Activated naive CD4-positive, alpha-beta T cell treated with anti-CD3 and anti-CD28 coated beads for 36 hours (primary cell): Measurements from ENCODE around the gene MTF2. TPM values are rescaled to one million over a fixed set of nuclear protein-coding genes. Genes with fewer than 3 reads are reported as not detected.

Experiments used
- CTCF ChIA-PET: fragments of 350-600 bp; sonication (Branson Sonifier 250); formaldehyde crosslinking; loops from one replicate; lab custom pipeline; 2021; ENCODE audit warnings: antibody characterized with exemption; lab: Charles Lee
- DNase-seq: peaks from one replicate; pipeline ENCODE4 v3.0.0-alpha.2; 2020
- H3K27ac Mint-ChIP-seq: one replicate; pipeline ENCODE4 v1.8.0; 2021; ENCODE audit warnings: mild to moderate bottlenecking, mixed read lengths
- H3K27me3 Mint-ChIP-seq: one replicate; pipeline ENCODE4 v1.8.0; 2021; ENCODE audit warnings: low read depth, mixed read lengths
- H3K36me3 Mint-ChIP-seq: one replicate; pipeline ENCODE4 v1.8.0; 2021; ENCODE audit warnings: low read depth, mixed read lengths
- H3K4me1 Mint-ChIP-seq: one replicate; pipeline ENCODE4 v1.8.0; 2021; ENCODE audit warnings: low read depth, mixed read lengths
- H3K4me3 Mint-ChIP-seq: one replicate; pipeline ENCODE4 v1.8.0; 2021; ENCODE audit warnings: mild to moderate bottlenecking, moderate library complexity, mixed read lengths
- H3K9me3 Mint-ChIP-seq: one replicate; pipeline ENCODE4 v1.8.0; 2021; ENCODE audit warnings: mixed read lengths
- intact Hi-C: fragments of 100-400 bp; cut with micrococcal nuclease; formaldehyde crosslinking; loops from one replicate; pipeline ENCODE4 v1.15.1; 2023
- total RNA-seq, 2 experiments: library from RNA; stranded (reverse); gene quantifications; one replicate each; pipeline ENCODE4 v1.2.3, GENCODE V29; 2021

The MTF2 gene
- total RNA-seq, 2 experiments from 2014 or later, result 51.0 to 56.6 TPM

- no peaks in the 10 kb centered on the region for H3K4me1 Mint-ChIP-seq
- H3K4me3 Mint-ChIP-seq, result no peak overlapping the region
- no peaks in the 10 kb centered on the region for H3K9me3 Mint-ChIP-seq
- CTCF ChIA-PET, result interaction anchor here (1.9 to 2.7 kb wide), 2 partner anchors 10 to 31 kb away, joined by 7 to 14 read pairs; no protein-coding TSS in a partner anchor
- no peak overlapping the region for H3K27ac Mint-ChIP-seq
- H3K36me3 Mint-ChIP-seq, result no peaks in the 10 kb centered on the region
- intact Hi-C loops, result no loop called here
- H3K27me3 Mint-ChIP-seq, result no peaks in the 10 kb centered on the region
- DNase-seq, result no peak
Observed at GRCh38 chr1:93051961-93052360, 27.1 kb upstream of the MTF2 start.

DNA sequence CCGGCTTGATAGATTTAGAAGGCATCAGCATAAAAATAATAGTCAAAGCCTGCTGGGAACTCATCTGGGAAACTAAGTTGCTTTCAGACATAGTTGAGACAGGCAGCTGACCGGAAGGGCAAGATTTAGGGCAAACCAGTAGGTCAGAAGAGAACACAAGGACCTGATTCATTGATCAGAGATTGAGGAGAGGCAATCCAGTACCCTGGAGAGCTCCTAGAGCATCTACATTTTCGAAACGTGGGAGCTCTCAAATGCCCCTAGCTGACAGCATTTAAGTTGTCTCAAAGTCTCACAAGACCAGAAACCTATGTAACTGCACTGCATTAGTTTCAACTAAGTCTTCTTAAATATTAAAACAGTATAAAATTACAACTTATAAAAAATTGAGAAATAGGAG, 22.9 kb upstream of the MTF2 start:
- no peak overlapping the region for H3K27ac Mint-ChIP-seq
- CTCF ChIA-PET, result interaction anchor here (0.5 to 1.5 kb wide), 2 partner anchors 13 to 191 kb away, joined by 3 to 4 read pairs; no protein-coding TSS in a partner anchor
- no peak overlapping the region for H3K4me3 Mint-ChIP-seq
- peak; percentile 43 for DNase-seq
- intact Hi-C loops, result no loop called here
- H3K27me3 Mint-ChIP-seq, result no peaks in the 10 kb centered on the region
- H3K9me3 Mint-ChIP-seq, result no peaks in the 10 kb centered on the region
- H3K36me3 Mint-ChIP-seq, result no peaks in the 10 kb centered on the region
- no peaks in the 10 kb centered on the region for H3K4me1 Mint-ChIP-seq

- H3K9me3 Mint-ChIP-seq, result no peaks in the 10 kb centered on the region
Observed at GRCh38 chr1:93056649-93057048, 22.4 kb upstream of the MTF2 start.

GRCh38 chr1:93061895-93062792, 16.9 kb upstream of the MTF2 start:
- Mint-ChIP-seq H3K4me3 (no peak overlapping the region), H3K4me1 (no peaks in the 10 kb centered on the region), H3K27me3 (no peaks in the 10 kb centered on the region), H3K27ac (no peak overlapping the region), H3K9me3 (no peaks in the 10 kb centered on the region), H3K36me3 (no peaks in the 10 kb centered on the region)
- intact Hi-C loops, result loop anchor here (1.0 to 2.0 kb wide), 4 partner anchors 41 to 203 kb away; partner anchors contain the start of gene DIPK1A
- peak; percentile 67 for DNase-seq
- CTCF ChIA-PET, result interaction anchor here (0.6 to 6.9 kb wide), 27 partner anchors 9 to 313 kb away, joined by 3 to 93 read pairs (median 6); no protein-coding TSS in a partner anchor

More at GRCh38 chr1:93056649-93057048, 22.4 kb upstream of the MTF2 start:
- Mint-ChIP-seq H3K4me3 (no peak overlapping the region), H3K36me3 (no peaks in the 10 kb centered on the region), H3K4me1 (no peaks in the 10 kb centered on the region), H3K27me3 (no peaks in the 10 kb centered on the region), H3K27ac (no peak overlapping the region)
- CTCF ChIA-PET, result interaction anchor here (0.5 to 1.6 kb wide), 4 partner anchors 14 to 192 kb away, joined by 3 to 7 read pairs (median 4); partner anchors contain the start of gene MTF2
- no peak for DNase-seq
- intact Hi-C loops, result no loop called here

DNA sequence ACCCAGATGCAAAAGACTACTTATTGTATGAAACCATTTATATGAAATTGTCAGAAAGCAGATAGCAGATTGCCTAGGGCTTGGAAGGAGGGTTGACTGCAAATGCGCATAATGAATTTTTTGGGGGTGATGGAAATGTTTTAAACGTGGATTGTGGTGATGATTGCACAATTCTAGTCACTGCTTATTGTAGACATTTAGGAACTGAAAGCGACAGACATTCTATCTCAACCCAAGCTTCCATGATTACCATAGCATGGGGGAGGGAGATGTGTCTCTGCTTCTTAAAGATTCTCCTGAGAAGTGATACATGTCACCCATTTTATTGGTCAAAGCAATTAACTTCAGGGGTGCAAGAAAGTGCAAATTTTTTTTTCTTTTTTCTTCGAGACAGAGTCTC, 2.8 kb upstream of the MTF2 start:
- no peak for DNase-seq
- H3K36me3 Mint-ChIP-seq, result peaks cover 4% of the 10 kb centered on the region
- CTCF ChIA-PET, result no interaction called here
- no peak overlapping the region for H3K4me3 Mint-ChIP-seq
- H3K27ac Mint-ChIP-seq, result no peak overlapping the region
- H3K4me1 Mint-ChIP-seq, result peaks cover 17% of the 10 kb centered on the region
- intact Hi-C loops, result loop anchor here (5.0 kb wide), 2 partner anchors 54 to 531 kb away; no protein-coding TSS in a partner anchor
- no peaks in the 10 kb centered on the region for H3K27me3 Mint-ChIP-seq
- peaks cover 1% of the 10 kb centered on the region for H3K9me3 Mint-ChIP-seq

DNA sequence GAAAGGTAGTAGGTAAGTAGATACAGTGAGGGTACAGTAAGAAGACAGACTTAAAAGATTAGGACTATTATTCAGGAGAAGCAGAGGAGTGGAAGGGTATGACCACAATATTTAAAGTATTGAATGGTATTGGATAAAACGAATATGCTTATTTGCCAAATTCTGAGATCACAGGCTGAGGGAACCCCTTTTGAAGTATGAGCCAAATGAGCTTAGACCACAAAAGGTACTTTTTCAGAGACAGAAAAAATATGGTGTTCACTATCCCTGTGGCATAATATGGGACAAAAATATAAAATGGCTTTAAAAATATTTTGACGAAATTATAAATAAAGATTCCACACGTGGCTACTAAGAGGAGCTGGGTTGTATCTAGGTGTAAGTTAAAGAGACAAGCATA, 880 bp upstream of the MTF2 start:
- CTCF ChIA-PET, result interaction anchor here (1.0 to 1.4 kb wide), 6 partner anchors 21 to 766 kb away, joined by 3 to 5 read pairs (median 4); partner anchors contain the start of genes DR1 and RPL5
- Mint-ChIP-seq H3K36me3 (peaks cover 9% of the 10 kb centered on the region), H3K9me3 (no peaks in the 10 kb centered on the region), H3K4me1 (peaks cover 20% of the 10 kb centered on the region), H3K27me3 (no peaks in the 10 kb centered on the region), H3K4me3 (peak overlapping the region; percentile 94), H3K27ac (peak overlapping the region; percentile 94)
- no peak for DNase-seq
- intact Hi-C loops, result loop anchor here (5.0 kb wide), 2 partner anchors 56 to 529 kb away; no protein-coding TSS in a partner anchor

- H3K9me3 Mint-ChIP-seq, result no peaks in the 10 kb centered on the region
- intact Hi-C loops, result loop anchor here (5.0 kb wide), 2 partner anchors 56 to 529 kb away; no protein-coding TSS in a partner anchor
- peak overlapping the region; percentile 94 for H3K4me3 Mint-ChIP-seq
- no peaks in the 10 kb centered on the region for H3K27me3 Mint-ChIP-seq
- peaks cover 12% of the 10 kb centered on the region for H3K36me3 Mint-ChIP-seq
- H3K27ac Mint-ChIP-seq, result peak overlapping the region; percentile 94
- CTCF ChIA-PET, result interaction anchor here (0.9 to 1.5 kb wide), 8 partner anchors 10 to 765 kb away, joined by 3 to 5 read pairs (median 4); partner anchors contain the start of genes DR1 and RPL5
- peaks cover 24% of the 10 kb centered on the region for H3K4me1 Mint-ChIP-seq
- DNase-seq, result no peak
Observed at GRCh38 chr1:93078638-93078985, 471 bp upstream of the MTF2 start.

GRCh38 chr1:93079685-93080141, 630 bp downstream of the MTF2 start:
- CTCF ChIA-PET, result interaction anchor here (0.6 to 2.4 kb wide), 25 partner anchors 9 to 417 kb away, joined by 3 to 15 read pairs (median 3); partner anchors contain the start of gene RPL5
- Mint-ChIP-seq H3K4me3 (peak overlapping the region; percentile 94), H3K9me3 (no peaks in the 10 kb centered on the region), H3K27me3 (no peaks in the 10 kb centered on the region), H3K36me3 (peaks cover 21% of the 10 kb centered on the region), H3K27ac (peak overlapping the region; percentile 94), H3K4me1 (peaks cover 33% of the 10 kb centered on the region)
- DNase-seq, result peak; percentile 52
- intact Hi-C loops, result loop anchor here (1.0 to 5.0 kb wide), 17 partner anchors 37 to 999 kb away; partner anchors contain the start of genes BTBD8, DNTTIP2, DR1 and RPL5

DNA sequence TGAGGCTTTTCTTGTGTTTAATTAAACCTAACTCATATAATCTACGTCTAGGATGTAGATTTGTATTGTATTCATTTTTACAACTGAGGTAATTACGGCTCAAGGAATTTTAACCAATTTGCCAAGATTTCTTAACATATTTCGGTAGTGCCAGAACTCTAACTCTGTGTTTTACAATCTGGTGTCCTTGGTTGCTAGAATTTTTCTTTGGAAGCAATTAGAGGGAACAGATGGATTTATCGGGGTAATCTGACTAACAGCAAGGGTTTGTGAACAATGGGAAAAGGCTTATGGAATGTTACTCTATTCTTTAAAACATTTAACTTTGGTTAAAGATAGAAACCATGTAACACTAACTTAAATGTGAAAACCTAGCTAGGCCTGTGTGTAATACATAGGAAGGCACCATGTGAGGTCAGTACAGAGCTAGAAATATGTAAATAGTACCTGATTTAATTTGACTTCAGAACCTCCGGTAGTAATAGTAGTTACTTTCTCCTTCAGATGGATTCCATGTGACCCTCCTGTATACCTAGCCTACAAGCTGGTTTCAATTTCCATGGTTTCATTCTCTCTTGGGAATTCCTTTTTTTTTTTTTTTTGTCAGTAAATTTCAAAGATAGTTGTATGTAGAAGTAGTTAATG, 1.2 kb downstream of the MTF2 start:
- DNase-seq, result peak; percentile 20

GRCh38 chr1:93081716-93082115, 2.6 kb downstream of the MTF2 start:
- H3K4me3 Mint-ChIP-seq, result peak overlapping the region; percentile 94
- H3K36me3 Mint-ChIP-seq, result peaks cover 31% of the 10 kb centered on the region
- no peaks in the 10 kb centered on the region for H3K27me3 Mint-ChIP-seq
- H3K9me3 Mint-ChIP-seq, result no peaks in the 10 kb centered on the region
- no peak overlapping the region for H3K27ac Mint-ChIP-seq
- H3K4me1 Mint-ChIP-seq, result peaks cover 44% of the 10 kb centered on the region
- intact Hi-C loops, result loop anchor here (1.0 to 5.0 kb wide), 4 partner anchors 45 to 733 kb away; no protein-coding TSS in a partner anchor
- CTCF ChIA-PET, result interaction anchor here (2.0 to 2.4 kb wide), 2 partner anchors 20 to 222 kb away, joined by 6 to 15 read pairs; no protein-coding TSS in a partner anchor
- no peak for DNase-seq

More for the DNA sequence above, 1.2 kb downstream of the MTF2 start:
- Mint-ChIP-seq H3K27ac (peak overlapping the region; percentile 94), H3K36me3 (peaks cover 21% of the 10 kb centered on the region), H3K4me3 (peak overlapping the region; percentile 94), H3K4me1 (peaks cover 33% of the 10 kb centered on the region), H3K27me3 (no peaks in the 10 kb centered on the region), H3K9me3 (no peaks in the 10 kb centered on the region)
- CTCF ChIA-PET, result interaction anchor here (0.5 to 2.4 kb wide), 25 partner anchors 10 to 848 kb away, joined by 3 to 15 read pairs (median 3); partner anchors contain the start of gene RPL5
- intact Hi-C loops, result loop anchor here (1.0 to 5.0 kb wide), 7 partner anchors 46 to 548 kb away; no protein-coding TSS in a partner anchor

DNA sequence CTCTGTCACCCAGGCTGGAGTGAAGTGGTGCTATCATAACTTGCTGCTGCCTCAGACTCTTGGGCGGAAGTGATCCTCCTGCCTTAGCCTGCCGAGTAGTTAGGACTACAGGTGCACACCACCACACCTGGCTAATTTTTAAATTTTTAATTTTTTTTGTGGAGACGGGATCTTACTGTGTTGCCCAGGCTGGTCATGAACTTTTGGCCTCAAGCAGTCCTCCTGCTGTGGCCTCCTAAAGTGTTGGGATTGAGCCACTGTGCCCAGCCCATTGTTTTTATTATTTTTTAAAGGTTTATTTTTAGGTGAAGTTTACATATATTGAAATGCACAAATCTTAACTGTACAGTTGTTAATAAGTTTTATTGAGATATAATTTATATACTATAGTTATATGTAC, 3.2 kb downstream of the MTF2 start:
- no peak for DNase-seq
- H3K27me3 Mint-ChIP-seq, result no peaks in the 10 kb centered on the region
- intact Hi-C loops, result loop anchor here (5.0 kb wide), 1 partner anchor 355 kb away; no protein-coding TSS in a partner anchor
- no peaks in the 10 kb centered on the region for H3K9me3 Mint-ChIP-seq
- H3K4me3 Mint-ChIP-seq, result no peak overlapping the region
- CTCF ChIA-PET, result no interaction called here
- peaks cover 32% of the 10 kb centered on the region for H3K36me3 Mint-ChIP-seq
- peaks cover 48% of the 10 kb centered on the region for H3K4me1 Mint-ChIP-seq
- H3K27ac Mint-ChIP-seq, result no peak overlapping the region
